HL-60 (cell line): ENCODE results near the gene HBE1.

Source experiments
- DNase-seq, 2 experiments: peaks; one replicate each; pipeline ENCODE4 v3.0.0-alpha.2; 2010 to 2020; ENCODE audit warnings: low read depth in 1 of 2, low spot score in 1 of 2
- H3K27ac ChIP-seq: fragments of 250-450 bp; sonication (Bioruptor Pico); replicated peaks from 2 replicates; pipeline ENCODE4 v1.5.1; 2020; ENCODE audit warnings: mild to moderate bottlenecking, moderate library complexity
- H3K27me3 ChIP-seq: fragments of 250-450 bp; sonication (Bioruptor Pico); 2 replicates; pipeline ENCODE4 v1.5.1; 2021; ENCODE audit warnings: mild to moderate bottlenecking, moderate library complexity; ENCODE audit not compliant: insufficient read depth, poor library complexity, severe bottlenecking
- H3K4me3 ChIP-seq: replicated peaks from 2 replicates; pipeline ENCODE4 v1.5.1; 2011; ENCODE audit warnings: mild to moderate bottlenecking, control low read depth, low read length; ENCODE audit not compliant: insufficient read depth
- CTCF ChIP-seq: IDR thresholded peaks from one replicate; pipeline ENCODE4 v1.5.1; 2011; ENCODE audit warnings: low read length, control low read depth, inconsistent platforms; ENCODE audit not compliant: insufficient read depth
- GABPA ChIP-seq: IDR thresholded peaks from 2 replicates; pipeline ENCODE4 v1.6.1; 2012; ENCODE audit warnings: low read depth
- POLR2AphosphoS5 ChIP-seq: IDR thresholded peaks from 2 replicates; pipeline ENCODE4 v1.6.1; 2012; ENCODE audit warnings: low read depth
- REST ChIP-seq: IDR thresholded peaks from 2 replicates; pipeline ENCODE4 v1.6.1; 2012; ENCODE audit warnings: low read depth; ENCODE audit not compliant: insufficient replicate concordance
- SPI1 ChIP-seq: IDR thresholded peaks from 2 replicates; pipeline ENCODE4 v1.6.1; 2012; ENCODE audit warnings: low read depth, mild to moderate bottlenecking, borderline replicate concordance

HBE1 gene

GRCh38 chr11:5272395-5273017 is 2.8 kb upstream of the HBE1 start:
- Histone ChIP-seq H3K27ac (no peak overlapping the region), H3K27me3 (no peaks in the 10 kb centered on the region), H3K4me3 (no peak overlapping the region)
- TF ChIP-seq POLR2AphosphoS5 (no peak), GABPA (no peak), REST (no peak), SPI1 (no peak)
- DNase-seq: no peak

- H3K27ac ChIP-seq: no peak overlapping the region
- no peaks in the 10 kb centered on the region for H3K27me3 ChIP-seq
- DNase-seq: no peak
- no peak for TF ChIP-seq SPI1
- TF ChIP-seq CTCF: no peak
- no peak for TF ChIP-seq REST
- no peak for TF ChIP-seq POLR2AphosphoS5
- TF ChIP-seq GABPA: no peak
- no peak overlapping the region for H3K4me3 ChIP-seq
These were observed 2.6 kb downstream of the HBE1 start for GRCh38 chr11:5267033-5267563.

GRCh38 chr11:5266609-5267008 is 3.1 kb downstream of the HBE1 start:
- no peaks in the 10 kb centered on the region for H3K27me3 ChIP-seq
- no peak for TF ChIP-seq GABPA
- no peak for TF ChIP-seq REST
- TF ChIP-seq POLR2AphosphoS5: no peak
- no peak for TF ChIP-seq CTCF
- no peak for TF ChIP-seq SPI1
- no peak overlapping the region for H3K4me3 ChIP-seq
- no peak for DNase-seq
- H3K27ac ChIP-seq: no peak overlapping the region
